Activated CD4-positive, alpha-beta T cell treated with anti-CD3 and anti-CD28 coated beads, Interleukin-2, amount 10 ng/mL, durations not matched to agents 24 days and 14 days (primary cell): Measurements from ENCODE around the gene ATP9B. TPM values are rescaled to one million over a fixed set of nuclear protein-coding genes. Genes with fewer than 3 reads are reported as not detected.

Experiments used
- DNase-seq: peaks from one replicate; pipeline ENCODE4 v3.0.0; 2022
- H3K27ac Mint-ChIP-seq: one replicate; pipeline ENCODE4 v1.8.0; 2022; ENCODE audit warnings: mild to moderate bottlenecking, mixed read lengths
- H3K27me3 Mint-ChIP-seq: one replicate; pipeline ENCODE4 v1.8.0; 2022; ENCODE audit warnings: mixed read lengths
- H3K36me3 Mint-ChIP-seq: one replicate; pipeline ENCODE4 v1.8.0; 2022; ENCODE audit warnings: low read depth, mild to moderate bottlenecking, mixed read lengths
- H3K4me1 Mint-ChIP-seq: one replicate; pipeline ENCODE4 v1.8.0; 2021; ENCODE audit warnings: mixed read lengths
- H3K4me3 Mint-ChIP-seq: one replicate; pipeline ENCODE4 v1.8.0; 2022; ENCODE audit warnings: mild to moderate bottlenecking, moderate library complexity, mixed read lengths
- H3K9me3 Mint-ChIP-seq: one replicate; pipeline ENCODE4 v1.8.0; 2021; ENCODE audit warnings: mixed read lengths
- intact Hi-C: fragments of 100-400 bp; cut with micrococcal nuclease; formaldehyde crosslinking; loops from one replicate; pipeline ENCODE4 v1.15.1; 2023
- total RNA-seq: library from RNA; stranded (reverse); gene quantifications from 2 replicates; pipeline ENCODE4 v1.2.3, GENCODE V29; 2022

The ATP9B gene
- total RNA-seq, 1 donor from 2014 or later, result 30.3 TPM

- no peak for DNase-seq
- peaks cover 31% of the 10 kb centered on the region for H3K4me1 Mint-ChIP-seq
- no peak overlapping the region for H3K27ac Mint-ChIP-seq
- H3K4me3 Mint-ChIP-seq, result peak overlapping the region; percentile 94
- no peaks in the 10 kb centered on the region for H3K9me3 Mint-ChIP-seq
- peaks cover 29% of the 10 kb centered on the region for H3K36me3 Mint-ChIP-seq
- intact Hi-C loops, result loop anchor here (10.0 kb wide), 1 partner anchor 557 kb away; the partner anchor contains the start of gene SLC66A2
- peaks cover 6% of the 10 kb centered on the region for H3K27me3 Mint-ChIP-seq
Measured at GRCh38 chr18:79397247-79397829, 328.1 kb downstream of the ATP9B start.

GRCh38 chr18:79397830-79398761 is 328.9 kb downstream of the ATP9B start:
- peak overlapping the region; percentile 96 for H3K27ac Mint-ChIP-seq
- H3K4me3 Mint-ChIP-seq, result peak overlapping the region; percentile 94

DNA sequence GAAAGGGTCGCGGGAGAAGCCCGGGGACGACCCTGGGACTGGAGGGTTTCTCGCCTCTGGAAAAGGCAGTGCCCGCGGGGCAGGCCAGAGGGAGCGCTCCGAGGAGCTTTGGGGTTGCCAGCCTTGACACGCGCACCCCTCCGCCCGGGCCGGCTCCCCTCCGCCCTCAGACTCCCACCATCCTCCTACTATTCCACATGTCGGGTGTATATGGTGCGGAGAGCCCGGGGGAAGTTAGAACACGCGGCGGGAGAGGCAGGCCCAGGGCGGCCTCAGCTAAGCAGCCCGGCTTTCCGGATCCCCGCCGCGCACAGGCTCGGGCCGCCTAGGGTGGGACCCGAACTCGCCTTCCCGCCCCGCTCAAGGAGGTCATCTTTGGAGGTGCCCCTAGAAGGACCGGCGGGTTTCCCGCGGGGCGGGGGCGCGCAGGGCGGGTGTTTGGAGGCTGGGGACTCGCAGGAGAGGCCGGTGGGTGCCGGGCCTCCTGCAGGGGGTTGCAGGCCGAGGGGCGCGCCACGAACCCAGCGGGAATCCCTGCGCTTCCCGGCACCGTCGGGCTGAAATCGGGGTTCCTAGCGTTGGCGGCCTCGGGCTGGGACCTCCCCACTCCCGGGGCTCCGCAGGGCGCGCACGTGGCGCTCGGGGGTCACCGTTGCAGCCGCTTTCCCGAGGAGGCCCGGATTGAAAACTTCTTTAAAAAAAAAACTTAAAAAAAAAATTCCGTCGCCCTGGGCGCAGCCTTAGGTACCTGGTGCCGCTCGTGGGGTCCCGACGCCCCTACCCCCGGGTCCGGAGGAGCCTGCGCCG is 330.3 kb downstream of the ATP9B start:
- Mint-ChIP-seq H3K36me3 (peaks cover 41% of the 10 kb centered on the region), H3K4me1 (peaks cover 41% of the 10 kb centered on the region), H3K9me3 (no peaks in the 10 kb centered on the region), H3K27ac (peak overlapping the region; percentile 96), H3K4me3 (peak overlapping the region; percentile 94), H3K27me3 (no peaks in the 10 kb centered on the region)
- DNase-seq, result peak; percentile 84
- intact Hi-C loops, result loop anchor here (1.0 to 10.0 kb wide), 2 partner anchors 124 to 555 kb away; partner anchors contain the start of gene SLC66A2

More at GRCh38 chr18:79397830-79398761, 328.9 kb downstream of the ATP9B start:
- Mint-ChIP-seq H3K9me3 (no peaks in the 10 kb centered on the region), H3K36me3 (peaks cover 35% of the 10 kb centered on the region), H3K4me1 (peaks cover 34% of the 10 kb centered on the region), H3K27me3 (peaks cover 2% of the 10 kb centered on the region)
- intact Hi-C loops, result loop anchor here (10.0 kb wide), 1 partner anchor 557 kb away; the partner anchor contains the start of gene SLC66A2
- DNase-seq, result no peak

- H3K4me1 Mint-ChIP-seq, result peaks cover 46% of the 10 kb centered on the region
- no peaks in the 10 kb centered on the region for H3K27me3 Mint-ChIP-seq
- DNase-seq, result peak; percentile 88
- H3K4me3 Mint-ChIP-seq, result no peak overlapping the region
- intact Hi-C loops, result no loop called here
- H3K36me3 Mint-ChIP-seq, result peaks cover 45% of the 10 kb centered on the region
- no peaks in the 10 kb centered on the region for H3K9me3 Mint-ChIP-seq
- H3K27ac Mint-ChIP-seq, result no peak overlapping the region
Measured at GRCh38 chr18:79400091-79400590, 330.9 kb downstream of the ATP9B start.

- intact Hi-C loops, result no loop called here
- DNase-seq, result peak; percentile 86
- peak overlapping the region; percentile 83 for H3K4me3 Mint-ChIP-seq
- H3K4me1 Mint-ChIP-seq, result peaks cover 49% of the 10 kb centered on the region
- no peaks in the 10 kb centered on the region for H3K9me3 Mint-ChIP-seq
- H3K27ac Mint-ChIP-seq, result peak overlapping the region; percentile 96
- H3K36me3 Mint-ChIP-seq, result peaks cover 48% of the 10 kb centered on the region
- no peaks in the 10 kb centered on the region for H3K27me3 Mint-ChIP-seq
Measured at GRCh38 chr18:79400591-79401381, 331.6 kb downstream of the ATP9B start.

DNA sequence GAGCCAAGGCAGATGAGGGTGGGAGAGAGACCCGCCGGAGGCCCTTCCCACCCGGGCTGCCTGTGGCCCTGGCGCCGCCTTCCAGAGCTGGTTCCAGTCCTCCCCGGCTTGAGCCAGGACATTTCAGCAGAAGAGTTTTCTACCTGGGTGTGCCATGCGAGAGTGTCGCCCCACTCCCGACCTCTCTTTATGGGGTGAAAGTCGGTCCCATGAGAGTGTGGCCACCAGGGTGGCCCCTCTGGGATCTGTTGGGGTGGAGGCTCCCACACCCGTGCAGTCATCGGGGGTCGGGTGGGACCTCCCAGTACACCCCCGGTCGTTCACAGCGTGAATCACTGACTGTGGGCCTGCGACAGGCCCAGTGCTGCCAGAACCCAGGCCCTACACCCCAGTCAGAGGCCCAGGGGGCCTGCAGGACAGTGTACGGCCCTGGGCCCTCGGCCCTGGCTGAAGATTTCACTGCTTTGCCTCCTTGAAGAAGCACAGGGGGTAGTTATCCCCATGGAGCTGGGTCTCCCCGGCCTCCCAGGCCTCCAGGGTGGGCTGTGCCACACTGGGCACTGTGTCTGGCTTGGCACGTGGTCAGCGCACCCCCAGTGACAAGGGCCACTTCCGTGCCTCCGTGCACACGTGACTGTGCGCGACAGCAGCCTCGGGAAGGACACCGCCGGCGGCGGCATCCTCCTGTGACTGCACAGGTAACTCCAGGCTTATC is 332.5 kb downstream of the ATP9B start:
- Mint-ChIP-seq H3K4me3 (peak overlapping the region; percentile 83), H3K36me3 (peaks cover 55% of the 10 kb centered on the region), H3K9me3 (peaks cover 5% of the 10 kb centered on the region), H3K27me3 (no peaks in the 10 kb centered on the region), H3K27ac (peak overlapping the region; percentile 96), H3K4me1 (peaks cover 56% of the 10 kb centered on the region)
- peak; percentile 68 for DNase-seq
- intact Hi-C loops, result no loop called here

DNA sequence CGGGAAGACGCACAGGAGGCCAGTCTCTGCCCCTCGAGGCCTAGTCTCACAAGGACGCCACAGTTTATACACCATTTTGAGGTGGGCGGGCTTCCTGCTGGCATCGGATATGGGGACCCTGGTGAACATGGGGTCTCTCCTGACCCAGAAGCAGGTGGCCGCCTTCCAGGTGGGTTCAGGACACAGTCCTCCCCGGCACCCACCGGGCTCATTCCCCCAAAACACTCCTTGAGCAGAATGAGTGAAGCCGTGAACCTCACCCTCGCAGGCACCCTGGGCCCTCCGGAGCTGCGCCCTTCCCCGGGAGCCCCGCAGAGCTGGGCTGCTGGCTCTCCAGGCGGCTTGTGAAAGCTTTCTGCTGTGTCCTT is 333.0 kb downstream of the ATP9B start:
- DNase-seq, result peak; percentile 64
- Mint-ChIP-seq H3K36me3 (peaks cover 58% of the 10 kb centered on the region), H3K9me3 (peaks cover 5% of the 10 kb centered on the region), H3K27ac (peak overlapping the region; percentile 96), H3K27me3 (no peaks in the 10 kb centered on the region), H3K4me3 (peak overlapping the region; percentile 83), H3K4me1 (peaks cover 56% of the 10 kb centered on the region)
- intact Hi-C loops, result no loop called here

GRCh38 chr18:79402977-79403722 is 334.0 kb downstream of the ATP9B start:
- no peaks in the 10 kb centered on the region for H3K27me3 Mint-ChIP-seq
- H3K36me3 Mint-ChIP-seq, result peaks cover 58% of the 10 kb centered on the region
- intact Hi-C loops, result no loop called here
- peaks cover 56% of the 10 kb centered on the region for H3K4me1 Mint-ChIP-seq
- H3K9me3 Mint-ChIP-seq, result peaks cover 5% of the 10 kb centered on the region
- H3K4me3 Mint-ChIP-seq, result peak overlapping the region; percentile 83
- DNase-seq, result peak; percentile 82
- H3K27ac Mint-ChIP-seq, result peak overlapping the region; percentile 96

- H3K4me1 Mint-ChIP-seq, result peaks cover 51% of the 10 kb centered on the region
- H3K4me3 Mint-ChIP-seq, result peak overlapping the region; percentile 83
- H3K9me3 Mint-ChIP-seq, result peaks cover 5% of the 10 kb centered on the region
- peaks cover 50% of the 10 kb centered on the region for H3K36me3 Mint-ChIP-seq
- H3K27ac Mint-ChIP-seq, result peak overlapping the region; percentile 96
- H3K27me3 Mint-ChIP-seq, result no peaks in the 10 kb centered on the region
- peak; percentile 62 for DNase-seq
- intact Hi-C loops, result loop anchor here (2.0 kb wide), 2 partner anchors 37 to 335 kb away; partner anchors contain the start of gene ATP9B
Measured at GRCh38 chr18:79403723-79404566, 334.8 kb downstream of the ATP9B start.

DNA sequence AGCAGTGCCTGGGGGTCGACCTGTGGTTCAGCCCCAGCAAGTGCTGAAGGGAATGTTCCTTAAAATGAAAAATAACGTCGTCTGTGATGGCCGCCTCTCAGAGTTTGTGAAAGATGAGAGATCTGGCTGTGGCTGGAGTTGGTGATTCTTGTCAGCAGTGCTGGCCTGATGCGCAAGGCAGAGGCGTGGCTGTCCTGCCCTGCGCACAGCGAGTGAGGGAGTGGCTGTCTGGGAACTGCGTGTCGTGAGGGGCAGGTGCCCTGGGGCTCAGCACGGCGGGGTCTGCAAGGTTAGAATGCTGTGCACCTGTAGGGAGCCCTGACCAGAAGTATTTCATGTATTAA is 335.3 kb downstream of the ATP9B start:
- Mint-ChIP-seq H3K27ac (peak overlapping the region; percentile 96), H3K4me3 (peak overlapping the region; percentile 83), H3K4me1 (peaks cover 49% of the 10 kb centered on the region), H3K27me3 (no peaks in the 10 kb centered on the region), H3K36me3 (peaks cover 46% of the 10 kb centered on the region), H3K9me3 (peaks cover 5% of the 10 kb centered on the region)
- peak; percentile 72 for DNase-seq
- intact Hi-C loops, result loop anchor here (2.0 kb wide), 2 partner anchors 36 to 336 kb away; partner anchors contain the start of gene ATP9B
